Psoas muscle (tissue), 8 donors: ENCODE measurements around the gene JMJD7. TPM values are rescaled to one million over a fixed set of nuclear protein-coding genes. Genes with fewer than 3 reads are reported as not detected.

Experiments
- ATAC-seq, 4 donors: fragments of 200-7000 bp; cut with Tn5 transposase; one replicate each; pipeline ENCODE4 v1.9.1; 2020; ENCODE audit warnings: moderate library complexity in 3 of 4, mild to moderate bottlenecking in 2 of 4
- DNase-seq, 2 donors: peaks; one replicate each; pipeline ENCODE4 v3.0.0-alpha.2; 2020
- H3K27ac ChIP-seq: fragments of 200-600 bp; one replicate; pipeline ENCODE4 v1.8.0; 2022
- H3K27me3 ChIP-seq, 3 donors: fragments of 200-600 bp in 1 of 3; one replicate each; pipeline versions ENCODE4 v1.6.1 to v1.8.0; 2013 to 2022; ENCODE audit warnings: low read length in 2 of 3, mild to moderate bottlenecking in 2 of 3, moderate library complexity in 1 of 3; ENCODE audit not compliant: insufficient read depth in 3 of 3
- H3K36me3 ChIP-seq, 2 donors: fragments of 200-600 bp in 1 of 2; one replicate each; pipeline versions ENCODE4 v1.6.1 to v1.8.0; 2013 to 2022; ENCODE audit warnings: low read depth in 1 of 2, mild to moderate bottlenecking in 1 of 2, moderate library complexity in 1 of 2; ENCODE audit not compliant: insufficient read depth in 1 of 2
- H3K4me1 ChIP-seq: fragments of 200-600 bp; one replicate; pipeline ENCODE4 v1.8.0; 2022
- H3K4me3 ChIP-seq: fragments of 200-600 bp; one replicate; pipeline ENCODE4 v1.8.0; 2022; ENCODE audit warnings: mild to moderate bottlenecking
- H3K9me3 ChIP-seq: fragments of 200-600 bp; one replicate; pipeline ENCODE4 v1.8.0; 2022
- WGBS, 3 donors: extraction: QIAGEN DNeasy Blood & Tissue Kit; methylation state at CpG; one replicate each; pipeline versions ENCODE4 v1.1.6 to v1.1.7; 2013; 5-methylcytosine and 5-hydroxymethylcytosine counted together
- intact Hi-C, 2 donors: fragments of 100-400 bp; cut with DNase I; formaldehyde crosslinking; loops; one replicate each; pipeline versions ENCODE4 v1.11.0 to v1.14.2; 2022
- polyA plus RNA-seq, 3 donors: library from polyadenylated mRNA; stranded (reverse); fragments of 200-250 nt; gene quantifications; one replicate each; pipeline ENCODE4 v1.2.3, GENCODE V29; 2013
- total RNA-seq, 4 donors: library from RNA; stranded (reverse); fragmentation: NEBNext Ultra II Directional in 2 of 4; extraction: Animal tissue kit (Norgen Biotek cat#: 25700) in 2 of 4; gene quantifications; one replicate each; pipeline versions ENCODE4 v1.2.1 to v1.2.4, GENCODE V29; 2021 to 2023
- TF ChIP-seq, protein P1 (sequence below): fragments of 200-600 bp; IDR thresholded peaks from one replicate; pipeline ENCODE4 v1.8.0; 2022; ENCODE audit warnings: antibody characterized with exemption
- donor health status: healthy with polysubstance abuse.
- donor health status: DM: no; HTN: no; CAD: no; lungs with moderate emphysema.
- donor health status: Bipolar disorder and iron deficiency.
- donor health status: healthy.
- donor health status: DM: yes; HTN: yes; CAD: no.
- donor health status: DM: no; HTN: no; CAD: no.
- donor health status: DM: no; HTN: no; CAD: no.
- donor health status: DM: yes; HTN: yes; CAD: no.

The JMJD7 gene
- total and polyA plus RNA-seq, 7 donors = 4.4 to 8.0 (median 6.4) TPM

DNA sequence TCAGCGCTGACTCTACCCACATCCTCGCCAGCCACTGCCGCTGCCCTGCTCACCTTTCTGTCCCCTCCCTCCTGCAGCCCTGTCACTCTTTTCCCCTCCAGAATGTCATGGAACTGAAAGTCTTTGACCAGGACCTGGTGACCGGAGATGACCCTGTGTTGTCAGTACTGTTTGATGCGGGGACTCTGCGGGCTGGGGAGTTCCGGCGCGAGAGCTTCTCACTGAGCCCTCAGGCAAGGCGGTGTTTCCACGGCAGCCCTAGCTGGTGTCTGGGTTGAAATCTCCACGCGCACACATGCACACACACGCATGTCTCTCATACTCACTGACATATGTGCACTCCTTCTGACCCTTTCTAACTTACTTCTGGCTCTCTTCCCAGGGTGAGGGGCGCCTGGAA lies 12.8 kb downstream of the JMJD7 start:
- peaks cover 18% of the 10 kb centered on the region for H3K4me1 ChIP-seq
- intact Hi-C loops = loop anchor here in 1 of 2 donors (5.0 kb wide), 1 partner anchor 47 kb away; no protein-coding TSS in a partner anchor
- DNase-seq (no peak), ATAC-seq (no peak)
- TF ChIP-seq, protein P1, sequence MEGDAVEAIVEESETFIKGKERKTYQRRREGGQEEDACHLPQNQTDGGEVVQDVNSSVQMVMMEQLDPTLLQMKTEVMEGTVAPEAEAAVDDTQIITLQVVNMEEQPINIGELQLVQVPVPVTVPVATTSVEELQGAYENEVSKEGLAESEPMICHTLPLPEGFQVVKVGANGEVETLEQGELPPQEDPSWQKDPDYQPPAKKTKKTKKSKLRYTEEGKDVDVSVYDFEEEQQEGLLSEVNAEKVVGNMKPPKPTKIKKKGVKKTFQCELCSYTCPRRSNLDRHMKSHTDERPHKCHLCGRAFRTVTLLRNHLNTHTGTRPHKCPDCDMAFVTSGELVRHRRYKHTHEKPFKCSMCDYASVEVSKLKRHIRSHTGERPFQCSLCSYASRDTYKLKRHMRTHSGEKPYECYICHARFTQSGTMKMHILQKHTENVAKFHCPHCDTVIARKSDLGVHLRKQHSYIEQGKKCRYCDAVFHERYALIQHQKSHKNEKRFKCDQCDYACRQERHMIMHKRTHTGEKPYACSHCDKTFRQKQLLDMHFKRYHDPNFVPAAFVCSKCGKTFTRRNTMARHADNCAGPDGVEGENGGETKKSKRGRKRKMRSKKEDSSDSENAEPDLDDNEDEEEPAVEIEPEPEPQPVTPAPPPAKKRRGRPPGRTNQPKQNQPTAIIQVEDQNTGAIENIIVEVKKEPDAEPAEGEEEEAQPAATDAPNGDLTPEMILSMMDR = no peak
- no peak overlapping the region for H3K27ac ChIP-seq
- WGBS, 3 donors = 93 to 96% (median 96%) methylated on average over 15 of the region's 15 CpGs
- no peaks in the 10 kb centered on the region for H3K9me3 ChIP-seq
- H3K4me3 ChIP-seq = no peak overlapping the region
- peaks cover 0 to 50% of the 10 kb centered on the region in 2 donors for H3K36me3 ChIP-seq
- H3K27me3 ChIP-seq = no peaks in the 10 kb centered on the region

DNA sequence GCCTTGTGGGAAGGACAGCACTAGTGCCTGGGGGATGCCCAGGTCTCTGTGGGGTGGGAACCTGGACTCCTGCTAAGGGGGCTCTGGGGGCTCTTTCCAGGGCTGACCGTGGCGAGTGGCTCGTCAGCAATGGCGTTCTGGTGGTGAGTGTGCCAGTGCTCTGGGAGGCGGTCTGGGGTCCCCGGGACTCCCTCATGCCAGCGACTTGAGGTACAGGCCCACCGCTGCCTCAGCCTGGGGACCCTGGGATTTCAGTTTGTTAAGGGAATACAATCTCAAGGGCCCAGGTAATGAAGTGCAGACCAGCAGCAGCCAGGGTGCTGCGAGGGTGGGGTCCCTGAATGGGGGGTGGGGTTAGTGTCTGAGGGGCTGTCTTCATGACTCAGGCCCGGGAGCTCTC lies 13.2 kb downstream of the JMJD7 start:
- no peak overlapping the region for H3K27ac ChIP-seq
- DNase-seq = no peak
- H3K36me3 ChIP-seq = peaks cover 0 to 50% of the 10 kb centered on the region in 2 donors
- no peak for ATAC-seq
- intact Hi-C loops = loop anchor here in 1 of 2 donors (5.0 kb wide), 1 partner anchor 46 kb away; no protein-coding TSS in a partner anchor
- peaks cover 18% of the 10 kb centered on the region for H3K4me1 ChIP-seq
- no peaks in the 10 kb centered on the region for H3K9me3 ChIP-seq
- WGBS, 3 donors = 95 to 99% (median 96%) methylated on average over 10 of the region's 10 CpGs
- H3K4me3 ChIP-seq = no peak overlapping the region
- H3K27me3 ChIP-seq = no peaks in the 10 kb centered on the region
- TF ChIP-seq, protein P1 = no peak

DNA sequence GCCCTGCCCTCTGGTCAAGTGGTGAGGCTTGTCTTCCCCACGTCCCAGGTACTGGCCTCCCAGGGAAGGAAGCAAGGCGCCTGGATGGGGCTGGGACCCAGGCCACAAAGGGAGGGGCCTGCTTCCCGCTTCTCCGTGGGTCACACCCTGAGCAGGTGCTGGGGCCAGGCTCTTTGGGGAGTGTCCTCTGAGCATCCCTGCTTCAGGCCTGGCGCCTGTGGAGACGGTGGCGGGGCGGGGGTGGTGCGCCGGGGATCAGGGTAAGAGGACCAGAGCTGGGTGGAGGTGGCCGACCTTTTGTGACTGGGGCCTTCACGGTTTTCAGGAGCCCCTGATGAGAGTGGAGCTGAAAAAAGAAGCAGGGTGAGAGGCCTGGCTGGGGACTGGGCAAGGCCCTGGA lies 14.3 kb downstream of the JMJD7 start:
- no peak overlapping the region for H3K4me3 ChIP-seq
- ATAC-seq (no peak), DNase-seq (no peak)
- intact Hi-C loops = loop anchor here in 1 of 2 donors (5.0 kb wide), 1 partner anchor 45 kb away; no protein-coding TSS in a partner anchor
- WGBS, 3 donors = 68 to 81% (median 69%) methylated on average over 11 to 12 of the region's 12 CpGs
- peaks cover 0 to 59% of the 10 kb centered on the region in 2 donors for H3K36me3 ChIP-seq
- H3K4me1 ChIP-seq = peaks cover 18% of the 10 kb centered on the region
- TF ChIP-seq, protein P1 = no peak
- no peaks in the 10 kb centered on the region for H3K9me3 ChIP-seq
- no peak overlapping the region for H3K27ac ChIP-seq
- H3K27me3 ChIP-seq = no peaks in the 10 kb centered on the region

DNA sequence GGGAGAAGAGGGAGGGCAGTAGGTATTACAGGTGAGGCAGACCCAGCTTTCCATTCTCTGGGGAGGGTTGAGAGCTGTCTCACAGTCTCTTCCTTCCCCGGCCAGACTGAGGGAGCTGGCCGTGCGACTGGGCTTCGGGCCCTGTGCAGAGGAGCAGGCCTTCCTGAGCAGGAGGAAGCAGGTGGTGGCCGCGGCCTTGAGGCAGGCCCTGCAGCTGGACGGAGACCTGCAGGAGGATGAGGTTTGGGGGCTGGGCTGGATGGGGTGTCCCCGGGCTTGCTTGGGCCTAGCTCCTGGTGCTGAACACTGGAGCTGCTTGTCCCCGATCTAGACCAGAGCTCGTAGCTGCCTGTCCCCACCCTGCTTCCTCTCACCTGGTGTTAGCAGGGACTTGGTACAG lies 15.7 kb downstream of the JMJD7 start:
- H3K36me3 ChIP-seq = peaks cover 0 to 73% of the 10 kb centered on the region in 2 donors
- ATAC-seq = no peak
- intact Hi-C loops = loop anchor here in 1 of 2 donors (5.0 kb wide), 1 partner anchor 44 kb away; no protein-coding TSS in a partner anchor
- H3K9me3 ChIP-seq = no peaks in the 10 kb centered on the region
- WGBS, 3 donors = 80 to 85% (median 82%) methylated on average over 9 to 10 of the region's 10 CpGs
- H3K27ac ChIP-seq = no peak overlapping the region
- H3K4me1 ChIP-seq = peaks cover 12% of the 10 kb centered on the region
- no peak overlapping the region for H3K4me3 ChIP-seq
- TF ChIP-seq, protein P1 = no peak
- H3K27me3 ChIP-seq = no peaks in the 10 kb centered on the region
- DNase-seq = no peak

DNA sequence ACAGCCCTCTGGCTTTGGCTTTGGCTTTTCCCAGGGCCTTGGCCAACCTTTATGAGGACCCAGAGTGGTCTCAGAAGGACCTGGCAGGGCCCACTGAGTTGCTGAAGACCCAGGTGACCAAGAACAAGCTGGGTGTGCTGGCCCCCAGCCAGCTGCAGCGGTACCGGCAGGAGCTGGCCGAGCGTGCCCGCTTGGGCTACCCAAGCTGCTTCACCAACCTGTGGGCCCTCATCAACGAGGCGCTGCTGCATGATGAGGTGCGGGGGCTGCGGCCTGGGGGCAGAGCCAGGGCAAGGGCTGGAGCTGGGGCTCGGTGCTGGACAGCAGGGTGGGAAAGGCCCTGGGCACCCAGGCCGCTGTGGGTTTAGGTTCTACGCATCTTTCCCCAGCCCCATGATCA lies 16.9 kb downstream of the JMJD7 start:
- TF ChIP-seq, protein P1 = no peak
- Histone ChIP-seq H3K4me3 (no peak overlapping the region), H3K4me1 (no peaks in the 10 kb centered on the region), H3K27ac (no peak overlapping the region), H3K36me3 (peaks cover 0 to 76% of the 10 kb centered on the region in 2 donors), H3K27me3 (no peaks in the 10 kb centered on the region), H3K9me3 (no peaks in the 10 kb centered on the region)
- no peak for ATAC-seq
- WGBS, 3 donors = 87 to 88% (median 88%) methylated on average over 12 of the region's 12 CpGs
- intact Hi-C loops = loop anchor here in 1 of 2 donors (5.0 kb wide), 1 partner anchor 42 kb away; no protein-coding TSS in a partner anchor
- no peak for DNase-seq
